ENCODE data around the gene RPIA. TPM values are rescaled to one million over a fixed set of nuclear protein-coding genes. Genes with fewer than 3 reads are reported as not detected.
A peak's percentile ranks its signal among the peaks of the same experiment; 100 is the strongest.

The RPIA gene
- polyA plus RNA-seq, 2 of the 4 experiments (the other 2 are of a cell fraction): 23.3 to 27.0 TPM

GRCh38 chr2:88669482-88670214 lies 21.8 kb upstream of the RPIA start:
- 32% methylated on average over 6 of the region's 6 CpGs for WGBS (ENCODE audit: missing lambda C conversion rate)
- no peak for FAIRE-seq
- H3K4me2 ChIP-seq: peak overlapping the region; percentile 29
- ATAC-seq: peak; percentile 62 to 81; a peak in 5 of 6 replicates
- no peaks in the 10 kb centered on the region for H3K9me3 ChIP-seq
- no peak overlapping the region for H3K27ac ChIP-seq
- CTCF ChIA-PET: interaction anchor here (0.6 to 8.2 kb wide), 20 partner anchors 11 to 220 kb away, joined by 3 to 125 read pairs (median 4); partner anchors contain the start of gene RPIA
- peak; percentile 49 to 56 for DNase-seq (ENCODE audit: low read depth in 1 of 2, low spot score in 1 of 2)
- H3K4me3 ChIP-seq: no peak overlapping the region
- POLR2A ChIA-PET: no interaction called here
- H3K4me1 ChIP-seq: peaks cover 8% of the 10 kb centered on the region; the same call in 2 of the 3 replicates
- TF ChIP-seq BCL3 (IDR thresholded peaks at IDR 0.05): no peak
- no peak for TF ChIP-seq SREBF2 (IDR thresholded peaks at IDR 0.05)
- TF ChIP-seq MAZ (IDR thresholded peaks at IDR 0.05; ENCODE audit: borderline replicate concordance, low read depth, low read length): no peak
- no peak for TF ChIP-seq NPAS2 (CRISPR knock-in tag; IDR thresholded peaks at IDR 0.05; ENCODE audit: borderline replicate concordance)
- no peak for TF ChIP-seq ZC3H11A (IDR thresholded peaks at IDR 0.05)
- TF ChIP-seq SMC3 (IDR thresholded peaks at IDR 0.05): peak; percentile 75
- TF ChIP-seq ATOH8 (CRISPR knock-in tag; IDR thresholded peaks at IDR 0.05; ENCODE audit: low read depth): no peak
- TF ChIP-seq USF2 (IDR thresholded peaks at IDR 0.05): no peak
- no peak for TF ChIP-seq FOSB (CRISPR knock-in tag; IDR thresholded peaks at IDR 0.05)
- no peak for TF ChIP-seq JUNB (IDR thresholded peaks at IDR 0.05)
- no peak for TF ChIP-seq RNF2 (IDR thresholded peaks at IDR 0.05; ENCODE audit: borderline replicate concordance, low read depth)
- no peak for TF ChIP-seq MAX (IDR thresholded peaks at IDR 0.05)
- no peak for TF ChIP-seq POLR2AphosphoS2 (conservative IDR thresholded peaks at IDR 0.05; ENCODE audit: low read length)
- TF ChIP-seq HEYL (CRISPR knock-in tag; IDR thresholded peaks at IDR 0.05): no peak
- TF ChIP-seq EHMT2 (IDR thresholded peaks at IDR 0.05; ENCODE audit: low read depth): no peak
- no peak for TF ChIP-seq TFCP2L1 (CRISPR knock-in tag; IDR thresholded peaks at IDR 0.05)
- TF ChIP-seq CHD4 (IDR thresholded peaks at IDR 0.05; ENCODE audit: borderline replicate concordance): no peak
- TF ChIP-seq CBX8 (IDR thresholded peaks at IDR 0.05): no peak
- TF ChIP-seq HMGXB4 (CRISPR knock-in tag; IDR thresholded peaks at IDR 0.05; ENCODE audit: borderline replicate concordance): no peak
- peak; percentile 61 for TF ChIP-seq CTCF (IDR thresholded peaks at IDR 0.05)
- TF ChIP-seq RAD21 (conservative IDR thresholded peaks at IDR 0.05 in 1 of 2, IDR thresholded peaks at IDR 0.05 in 1 of 2): peak; percentile 63 to 69
- TF ChIP-seq NR3C1 (IDR thresholded peaks at IDR 0.05): no peak
- no peak for TF ChIP-seq PHF8 (IDR thresholded peaks at IDR 0.05; ENCODE audit: borderline replicate concordance, low read depth)
- TF ChIP-seq MAFK (IDR thresholded peaks at IDR 0.05; ENCODE audit: partially characterized antibody): no peak

All from A549 (cell line).